Caco-2 (cell line): ENCODE measurements around the gene PDE2A. TPM values are rescaled to one million over a fixed set of nuclear protein-coding genes. Genes with fewer than 3 reads are reported as not detected.
A peak's percentile ranks its signal among the peaks of the same experiment; 100 is the strongest.

Experiments
- BruUV-seq: library from RNA; stranded (reverse); fragments of 400-500 nt; replicated peaks from 2 replicates; lab custom pipeline; 2021; lab: Mats Ljungman, UMichigan
- CTCF ChIA-PET: fragments of 300-600 bp; sonication (Branson Sonifier 250); formaldehyde crosslinking; loops from one replicate; lab custom pipeline; 2022; ENCODE audit warnings: antibody characterized with exemption; lab: Charles Lee
- POLR2A ChIA-PET: fragments of 300-600 bp; sonication (Branson Sonifier 250); formaldehyde crosslinking; loops from one replicate; lab custom pipeline; 2022; ENCODE audit warnings: antibody characterized with exemption; lab: Charles Lee
- DNase-seq, 2 experiments: peaks; one replicate each; pipeline versions ENCODE4 v3.0.0 to v3.0.0-alpha.2; 2020 to 2022
- H3K27me3 ChIP-seq: replicated peaks from 2 replicates; pipeline ENCODE4 v1.6.0; 2011; ENCODE audit warnings: low read length; ENCODE audit not compliant: control insufficient read depth, insufficient read depth
- H3K36me3 ChIP-seq: 2 replicates; pipeline ENCODE4 v1.5.1; 2011; ENCODE audit warnings: low read length; ENCODE audit not compliant: control insufficient read depth, insufficient read depth
- H3K4me1 ChIP-seq: fragments of 250-450 bp; sonication (Bioruptor Pico); 2 replicates; pipeline ENCODE4 v1.5.1; 2020; ENCODE audit warnings: mild to moderate bottlenecking
- H3K4me3 ChIP-seq: 2 replicates; pipeline ENCODE4 v1.5.1; 2011; ENCODE audit warnings: low read depth, mild to moderate bottlenecking, control low read depth, low read length
- H3K9me3 ChIP-seq: fragments of 250-450 bp; sonication (Bioruptor Pico); 2 replicates; pipeline ENCODE4 v1.5.1; 2020; ENCODE audit warnings: mild to moderate bottlenecking, moderate library complexity
- H3K27ac Mint-ChIP-seq: one replicate; pipeline ENCODE4 v1.8.0; 2022; ENCODE audit warnings: mixed read lengths; ENCODE audit not compliant: unreplicated experiment
- H3K27me3 Mint-ChIP-seq: one replicate; pipeline ENCODE4 v1.8.0; 2022; ENCODE audit warnings: mixed read lengths; ENCODE audit not compliant: insufficient read depth, unreplicated experiment
- H3K36me3 Mint-ChIP-seq: one replicate; pipeline ENCODE4 v1.8.0; 2022; ENCODE audit warnings: mild to moderate bottlenecking, mixed read lengths; ENCODE audit not compliant: insufficient read depth, unreplicated experiment
- H3K4me1 Mint-ChIP-seq: one replicate; pipeline ENCODE4 v1.8.0; 2022; ENCODE audit warnings: low read depth, mixed read lengths; ENCODE audit not compliant: unreplicated experiment
- H3K4me3 Mint-ChIP-seq: one replicate; pipeline ENCODE4 v1.8.0; 2022; ENCODE audit warnings: mild to moderate bottlenecking, moderate library complexity, mixed read lengths; ENCODE audit not compliant: unreplicated experiment
- H3K9me3 Mint-ChIP-seq: one replicate; pipeline ENCODE4 v1.8.0; 2022; ENCODE audit warnings: mixed read lengths; ENCODE audit not compliant: unreplicated experiment
- intact Hi-C: fragments of 100-400 bp; cut with micrococcal nuclease; formaldehyde crosslinking; loops from one replicate; pipeline ENCODE4 v1.10.0; 2022; ENCODE audit not compliant: unreplicated experiment
- total RNA-seq: library from RNA; stranded (reverse); gene quantifications from 2 replicates; pipeline ENCODE4 v1.2.3, GENCODE V29; 2022
- TF ChIP-seq, protein P1 (sequence below), 2 experiments: fragments of 200-600 bp in 1 of 2; IDR thresholded peaks; 1 replicate in 1 of 2; 2 replicates in 1 of 2; pipeline versions ENCODE4 v1.5.1 to v1.8.0; 2011 to 2022; ENCODE audit warnings: antibody characterized with exemption in 1 of 2, control low read depth in 1 of 2, inconsistent platforms in 1 of 2, low read depth in 1 of 2, low read length in 1 of 2, mild to moderate bottlenecking in 1 of 2, moderate library complexity in 1 of 2; ENCODE audit not compliant: insufficient read depth in 1 of 2, severe bottlenecking in 1 of 2, unreplicated experiment in 1 of 2

Gene PDE2A
- total RNA-seq, 1 experiment from 2014 or later = 1.4 TPM

DNA sequence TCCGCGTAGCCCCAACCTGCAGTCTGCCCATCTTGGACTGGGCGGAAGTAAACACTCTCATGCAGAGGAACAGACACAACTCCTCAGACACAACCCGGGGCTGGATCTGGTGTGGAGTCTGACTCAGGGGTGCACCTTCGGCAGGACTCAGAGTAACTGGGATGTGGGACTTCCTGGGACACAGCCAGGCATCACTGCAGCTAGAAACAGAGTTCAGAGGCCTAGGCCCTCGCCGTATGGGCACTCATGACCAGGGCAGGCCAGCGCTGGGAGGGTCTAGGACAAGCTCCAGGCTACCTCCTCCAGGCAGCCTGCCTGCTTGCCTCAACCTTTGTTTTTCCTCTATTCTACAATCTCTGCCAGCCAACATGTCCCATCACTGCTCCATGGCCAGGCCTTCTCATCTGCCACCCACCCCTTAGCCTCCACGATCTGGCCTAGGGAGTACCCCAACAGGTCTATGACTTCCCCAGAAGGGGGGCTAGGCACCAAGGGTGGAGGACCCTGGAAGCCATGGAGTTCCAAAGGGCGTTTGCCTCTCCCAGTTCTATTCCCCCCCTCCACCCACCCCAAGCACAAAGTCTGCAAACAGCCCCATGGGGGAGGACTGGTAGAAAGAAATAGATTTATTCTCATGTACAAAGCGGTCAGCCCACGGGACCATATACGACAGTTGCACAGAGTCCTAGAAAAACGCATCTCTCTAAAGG lies 98.5 kb downstream of the PDE2A start:
- no peaks in the 10 kb centered on the region for H3K36me3 ChIP-seq
- DNase-seq = peak in 1 of 2 experiments; percentile 37
- H3K4me1 ChIP-seq = peaks cover 46% of the 10 kb centered on the region
- ChIA-PET CTCF (interaction anchor here (0.7 to 4.8 kb wide), 8 partner anchors 10 to 108 kb away, joined by 3 to 77 read pairs (median 4); no protein-coding TSS in a partner anchor), POLR2A (no interaction called here)
- H3K36me3 Mint-ChIP-seq = no peaks in the 10 kb centered on the region
- TF ChIP-seq, protein P1, sequence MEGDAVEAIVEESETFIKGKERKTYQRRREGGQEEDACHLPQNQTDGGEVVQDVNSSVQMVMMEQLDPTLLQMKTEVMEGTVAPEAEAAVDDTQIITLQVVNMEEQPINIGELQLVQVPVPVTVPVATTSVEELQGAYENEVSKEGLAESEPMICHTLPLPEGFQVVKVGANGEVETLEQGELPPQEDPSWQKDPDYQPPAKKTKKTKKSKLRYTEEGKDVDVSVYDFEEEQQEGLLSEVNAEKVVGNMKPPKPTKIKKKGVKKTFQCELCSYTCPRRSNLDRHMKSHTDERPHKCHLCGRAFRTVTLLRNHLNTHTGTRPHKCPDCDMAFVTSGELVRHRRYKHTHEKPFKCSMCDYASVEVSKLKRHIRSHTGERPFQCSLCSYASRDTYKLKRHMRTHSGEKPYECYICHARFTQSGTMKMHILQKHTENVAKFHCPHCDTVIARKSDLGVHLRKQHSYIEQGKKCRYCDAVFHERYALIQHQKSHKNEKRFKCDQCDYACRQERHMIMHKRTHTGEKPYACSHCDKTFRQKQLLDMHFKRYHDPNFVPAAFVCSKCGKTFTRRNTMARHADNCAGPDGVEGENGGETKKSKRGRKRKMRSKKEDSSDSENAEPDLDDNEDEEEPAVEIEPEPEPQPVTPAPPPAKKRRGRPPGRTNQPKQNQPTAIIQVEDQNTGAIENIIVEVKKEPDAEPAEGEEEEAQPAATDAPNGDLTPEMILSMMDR (IDR thresholded peaks at IDR 0.05; ENCODE audit: insufficient read depth in 1 of 2, low read depth in 1 of 2, low read length in 1 of 2, severe bottlenecking in 1 of 2, unreplicated experiment in 1 of 2) = no peak
- no peak overlapping the region for H3K4me3 ChIP-seq
- H3K9me3 ChIP-seq = no peaks in the 10 kb centered on the region
- no peaks in the 10 kb centered on the region for H3K27me3 Mint-ChIP-seq
- no peak overlapping the region for H3K4me3 Mint-ChIP-seq
- no TSS peak for BruUV-seq
- intact Hi-C loops = no loop called here
- H3K4me1 Mint-ChIP-seq = peaks cover 40% of the 10 kb centered on the region
- no peak overlapping the region for H3K27ac Mint-ChIP-seq
- no peaks in the 10 kb centered on the region for H3K9me3 Mint-ChIP-seq
- H3K27me3 ChIP-seq = no peaks in the 10 kb centered on the region

DNA sequence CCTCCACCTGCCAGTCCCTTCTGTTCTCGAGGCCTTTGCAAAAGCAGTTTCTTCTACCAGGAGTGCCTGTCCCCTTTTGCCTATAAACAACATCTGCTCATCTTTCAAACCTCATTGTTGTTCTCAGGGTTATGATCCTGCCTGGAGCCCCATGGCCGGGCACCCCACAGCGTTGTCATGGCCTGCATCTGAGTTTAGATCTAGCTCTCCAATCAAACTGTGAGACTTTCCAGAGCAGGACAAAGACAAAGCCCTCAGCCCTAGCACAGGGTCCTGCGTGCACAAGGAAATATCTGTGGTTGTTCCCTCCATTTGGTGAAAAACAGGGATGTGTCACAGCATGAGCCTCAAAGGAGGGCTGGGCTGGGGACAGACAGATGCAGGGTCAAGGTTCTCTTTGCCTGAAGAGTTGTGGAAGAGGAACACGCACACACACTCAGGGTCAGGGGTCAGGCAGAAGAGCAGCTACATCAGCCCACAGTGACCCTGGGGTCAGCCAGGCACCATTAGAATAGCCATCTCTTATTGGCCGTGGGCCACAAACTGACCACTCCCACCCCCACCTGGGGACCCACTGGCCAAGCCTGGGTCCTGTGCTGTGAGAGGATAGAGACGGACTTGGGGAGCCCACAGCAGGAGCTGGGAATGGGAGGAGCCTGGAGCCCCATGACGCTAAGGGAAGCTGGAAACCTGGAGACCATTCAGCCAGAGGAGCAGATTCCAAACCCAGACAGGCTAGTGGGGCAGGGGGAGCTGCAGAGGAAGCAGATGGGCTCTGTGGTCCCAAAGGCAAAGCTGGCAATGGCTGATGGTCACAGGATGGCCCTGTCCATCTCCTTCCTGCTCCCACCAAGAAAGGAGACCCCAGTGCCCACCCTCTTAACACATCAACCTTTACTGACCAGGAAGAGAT lies 99.4 kb downstream of the PDE2A start:
- Mint-ChIP-seq H3K27ac (peak overlapping the region; percentile 64), H3K9me3 (no peaks in the 10 kb centered on the region), H3K4me1 (peaks cover 49% of the 10 kb centered on the region), H3K36me3 (no peaks in the 10 kb centered on the region), H3K4me3 (peak overlapping the region; percentile 20), H3K27me3 (no peaks in the 10 kb centered on the region)
- DNase-seq = no peak
- BruUV-seq = no TSS peak
- Histone ChIP-seq H3K27me3 (no peaks in the 10 kb centered on the region), H3K4me1 (peaks cover 52% of the 10 kb centered on the region), H3K9me3 (no peaks in the 10 kb centered on the region), H3K36me3 (no peaks in the 10 kb centered on the region), H3K4me3 (no peak overlapping the region)
- ChIA-PET POLR2A (no interaction called here), CTCF (interaction anchor here (0.7 to 4.8 kb wide), 12 partner anchors 11 to 120 kb away, joined by 3 to 77 read pairs (median 4); no protein-coding TSS in a partner anchor)
- TF ChIP-seq, protein P1 (IDR thresholded peaks at IDR 0.05; ENCODE audit: insufficient read depth in 1 of 2, low read depth in 1 of 2, low read length in 1 of 2, severe bottlenecking in 1 of 2, unreplicated experiment in 1 of 2) = no peak
- intact Hi-C loops = no loop called here

GRCh38 chr11:72573855-72574445 lies 100.3 kb downstream of the PDE2A start:
- no peaks in the 10 kb centered on the region for H3K27me3 Mint-ChIP-seq
- peak overlapping the region; percentile 20 for H3K4me3 Mint-ChIP-seq
- BruUV-seq = no TSS peak
- Histone ChIP-seq H3K9me3 (no peaks in the 10 kb centered on the region), H3K4me3 (no peak overlapping the region), H3K27me3 (no peaks in the 10 kb centered on the region), H3K4me1 (peaks cover 60% of the 10 kb centered on the region), H3K36me3 (no peaks in the 10 kb centered on the region)
- POLR2A ChIA-PET = no interaction called here
- CTCF ChIA-PET = interaction anchor here (0.7 to 4.8 kb wide), 15 partner anchors 12 to 390 kb away, joined by 3 to 77 read pairs (median 7); no protein-coding TSS in a partner anchor
- DNase-seq = no peak
- TF ChIP-seq, protein P1 (IDR thresholded peaks at IDR 0.05; ENCODE audit: insufficient read depth in 1 of 2, low read depth in 1 of 2, low read length in 1 of 2, severe bottlenecking in 1 of 2, unreplicated experiment in 1 of 2) = no peak
- no peaks in the 10 kb centered on the region for H3K36me3 Mint-ChIP-seq
- H3K9me3 Mint-ChIP-seq = no peaks in the 10 kb centered on the region
- H3K4me1 Mint-ChIP-seq = peaks cover 51% of the 10 kb centered on the region
- intact Hi-C loops = loop anchor here (1.0 kb wide), 2 partner anchors 92 to 103 kb away; no protein-coding TSS in a partner anchor
- peak overlapping the region; percentile 64 for H3K27ac Mint-ChIP-seq
